HG03045 (cell line): Measurements from ENCODE around the gene LEFTY2.
"Not testable (repeated sequence)": the region's sequence is repeated elsewhere in the genome, so short reads cannot be mapped to it uniquely, and the experiment has no call there.

Experiments
- ATAC-seq: cut with Tn5 transposase; IDR thresholded peaks from one replicate; pipeline ENCODE4 v1.9.1; 2021; ENCODE audit warnings: mild to moderate bottlenecking, moderate library complexity; ENCODE audit not compliant: unreplicated experiment

LEFTY2 gene

DNA sequence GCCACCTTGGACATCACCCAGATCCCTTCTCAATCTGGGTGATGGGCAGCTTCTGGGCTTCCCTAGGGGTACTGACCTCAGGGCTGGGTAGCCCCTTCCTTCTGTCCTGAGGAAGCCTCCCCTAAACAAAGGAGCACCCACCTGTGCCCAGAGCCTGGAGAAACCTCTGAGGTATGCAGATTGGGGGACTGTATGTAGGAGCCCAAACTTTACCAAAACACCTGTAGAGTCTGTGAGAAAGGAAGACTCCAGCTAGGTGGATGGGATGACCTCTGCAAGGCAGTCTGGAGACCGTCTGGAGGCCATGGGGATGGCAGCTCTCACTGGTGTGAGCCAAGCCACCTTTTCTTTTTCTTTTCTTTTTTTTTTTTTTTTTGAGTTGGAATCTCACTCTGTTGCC, 13.7 kb upstream of the LEFTY2 start:
- no peak for ATAC-seq

DNA sequence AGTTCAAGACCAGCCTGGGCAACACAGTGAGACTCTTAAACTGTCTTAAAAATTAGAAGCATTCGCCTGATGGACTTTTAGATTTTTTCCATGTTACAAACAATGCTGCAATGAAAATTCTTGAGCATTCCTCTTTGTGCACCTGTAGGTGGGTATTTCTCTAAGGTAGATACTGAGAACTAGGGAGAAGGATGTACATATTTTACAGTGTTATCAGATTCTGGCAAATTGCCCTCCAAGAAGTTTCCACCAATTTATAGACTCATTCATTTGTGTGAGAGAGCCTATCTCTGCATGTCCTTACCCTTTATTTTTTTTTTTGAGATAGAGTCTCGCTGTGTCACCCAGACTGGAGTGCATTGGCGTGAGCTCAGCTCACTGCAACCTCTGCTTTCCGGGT, 12.3 kb upstream of the LEFTY2 start:
- no peak for ATAC-seq

DNA sequence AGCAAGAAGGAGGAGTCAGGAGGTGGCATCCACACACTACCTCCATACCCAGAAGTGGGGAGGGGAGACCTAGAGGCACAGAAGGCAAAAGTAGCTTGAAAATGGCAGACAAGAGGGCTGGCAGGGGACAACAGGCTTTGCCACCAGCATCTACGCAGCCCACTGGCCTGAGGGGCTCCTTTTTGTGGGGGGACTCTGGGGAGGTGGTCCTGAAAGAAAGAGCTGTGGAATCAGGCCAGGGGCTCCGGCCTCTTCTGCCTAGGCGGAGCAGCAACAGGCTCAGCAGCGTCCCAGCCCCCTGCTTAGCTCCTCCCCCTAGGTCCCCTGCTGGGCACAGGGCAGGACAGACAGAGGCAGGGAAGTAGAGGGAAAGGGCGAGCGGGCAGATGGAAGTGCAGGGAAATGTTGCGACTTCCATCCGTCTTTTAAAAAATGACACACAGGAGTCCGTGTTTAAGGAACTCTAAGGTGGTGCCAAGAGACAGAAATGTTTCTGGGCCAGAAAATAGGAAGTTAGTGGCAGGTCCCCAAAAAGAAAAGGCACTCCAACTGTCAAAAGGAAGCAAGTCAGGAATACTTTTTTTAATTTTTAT, 10.0 kb upstream of the LEFTY2 start:
- ATAC-seq: no peak

DNA sequence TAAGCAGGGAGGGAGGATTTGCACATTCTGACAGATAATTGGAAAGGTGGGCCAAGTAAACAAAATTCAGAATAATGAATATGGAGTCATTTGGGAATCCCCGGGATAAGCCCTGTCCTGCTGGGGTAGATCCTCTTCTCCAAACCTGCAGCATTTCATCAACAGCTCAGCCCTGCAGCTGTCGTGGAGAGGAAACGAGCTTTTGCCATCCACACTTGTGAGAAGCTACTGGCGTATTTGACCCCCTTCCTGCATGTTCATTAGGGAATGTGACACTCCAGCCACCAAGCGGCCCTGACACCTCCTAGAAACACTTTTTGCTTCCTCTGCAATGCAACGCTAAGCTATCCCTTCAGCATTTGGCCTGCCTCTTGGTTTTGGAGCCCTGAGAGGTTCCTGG, 8.0 kb upstream of the LEFTY2 start:
- ATAC-seq: no peak

DNA sequence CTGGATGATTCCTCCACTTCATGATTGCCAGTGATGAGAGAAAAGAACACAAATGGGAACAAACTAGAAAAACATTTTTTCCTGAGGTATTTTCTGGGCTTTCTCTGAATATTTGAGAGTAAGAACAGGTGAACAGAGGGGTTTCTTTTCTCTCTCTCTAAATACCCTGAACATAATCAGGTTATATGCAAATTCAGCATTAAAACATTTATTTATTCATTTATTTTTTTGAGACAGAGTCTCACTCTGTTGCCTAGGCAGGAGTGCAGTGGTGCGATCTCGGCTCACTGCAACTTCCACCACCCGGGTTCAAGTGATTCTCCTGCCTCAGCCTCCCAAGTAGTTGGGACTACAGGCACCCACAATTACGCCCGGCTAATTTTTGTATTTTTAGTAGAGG, 5.8 kb upstream of the LEFTY2 start:
- ATAC-seq: no peak

DNA sequence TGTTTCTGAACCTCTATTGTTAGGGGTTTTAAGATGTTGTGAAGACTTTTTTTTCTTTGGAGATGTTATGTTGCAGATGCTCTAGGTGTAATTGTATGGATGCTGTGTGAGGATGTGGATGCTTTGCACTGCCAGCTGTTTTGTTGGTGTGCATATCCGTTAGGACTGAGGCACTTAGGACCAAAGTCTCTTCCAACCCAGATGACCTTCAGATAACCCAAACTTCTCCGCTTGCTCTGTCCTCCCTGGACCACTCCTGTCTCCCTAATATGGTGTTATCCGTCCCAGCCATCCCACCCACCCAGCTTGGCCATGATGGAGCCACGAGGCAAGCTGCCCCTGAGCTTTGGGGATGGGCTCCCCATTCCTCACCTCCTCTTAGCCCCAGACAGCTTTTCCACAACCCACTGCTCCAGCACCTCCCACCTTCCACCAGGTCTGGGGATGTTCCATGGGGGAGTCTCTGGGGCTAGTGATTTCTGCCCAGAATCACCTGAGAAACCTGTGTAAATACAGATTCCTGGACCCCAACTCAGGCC, 5.1 kb upstream of the LEFTY2 start:
- no peak for ATAC-seq

DNA sequence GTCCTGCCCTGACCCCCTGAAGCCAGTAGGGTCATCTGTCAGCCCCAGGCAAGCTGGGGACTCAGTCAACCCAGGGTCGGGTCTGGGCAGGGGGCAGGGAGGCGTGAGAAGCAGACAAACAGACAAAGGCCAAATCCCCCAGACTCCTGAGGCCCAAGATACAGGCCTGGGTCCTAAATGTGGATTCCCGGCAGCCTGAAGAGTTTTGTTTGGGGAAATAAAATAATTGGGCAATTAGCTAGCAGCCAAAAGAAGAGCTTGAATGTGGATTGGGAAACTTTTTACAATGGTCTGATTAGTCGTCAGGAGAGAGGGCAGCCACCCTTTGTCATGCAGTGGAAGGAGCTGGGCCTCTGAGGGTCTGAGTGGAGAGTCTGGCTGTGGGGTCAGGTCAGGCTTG, 4.5 kb upstream of the LEFTY2 start:
- ATAC-seq: no peak

DNA sequence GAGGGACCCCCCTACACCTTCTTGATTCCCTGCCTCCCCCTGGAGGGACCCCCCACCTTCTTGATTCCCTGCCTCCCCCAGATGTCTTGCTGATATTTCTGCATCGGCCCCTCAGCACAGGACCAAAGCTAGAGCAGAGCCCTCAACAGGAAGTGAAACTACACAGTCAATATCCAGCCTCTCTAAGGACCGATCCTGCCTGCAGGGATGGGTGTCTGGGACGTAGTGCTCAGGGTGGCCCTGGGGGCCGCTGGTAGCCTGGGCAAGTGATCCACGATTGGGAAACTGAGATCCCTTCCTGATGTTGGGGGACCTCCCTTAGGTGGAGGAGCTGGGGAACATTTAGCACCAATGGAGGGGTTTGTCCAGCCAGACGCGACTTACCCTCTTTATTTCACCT, 3.9 kb upstream of the LEFTY2 start:
- ATAC-seq: peak; percentile 44

DNA sequence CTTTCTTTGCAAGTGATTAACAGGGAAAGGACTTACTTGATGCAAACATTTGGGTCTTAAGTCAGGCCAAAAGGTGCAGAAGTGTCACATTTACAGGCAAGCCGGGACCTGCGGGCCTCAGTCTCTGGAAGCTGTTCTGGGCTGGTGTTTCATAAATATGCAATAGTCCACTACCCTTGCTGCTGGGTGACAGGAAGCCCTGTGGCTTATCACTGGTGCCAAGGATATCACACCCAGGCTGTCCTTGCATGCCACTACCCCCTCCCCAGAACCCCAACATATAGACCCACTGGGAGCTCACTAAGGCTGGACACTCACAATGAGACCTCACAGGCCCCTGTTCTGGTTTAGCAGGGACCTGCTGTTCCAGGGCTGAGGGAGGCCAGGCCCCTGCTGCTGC, 3.4 kb upstream of the LEFTY2 start:
- ATAC-seq: no peak

DNA sequence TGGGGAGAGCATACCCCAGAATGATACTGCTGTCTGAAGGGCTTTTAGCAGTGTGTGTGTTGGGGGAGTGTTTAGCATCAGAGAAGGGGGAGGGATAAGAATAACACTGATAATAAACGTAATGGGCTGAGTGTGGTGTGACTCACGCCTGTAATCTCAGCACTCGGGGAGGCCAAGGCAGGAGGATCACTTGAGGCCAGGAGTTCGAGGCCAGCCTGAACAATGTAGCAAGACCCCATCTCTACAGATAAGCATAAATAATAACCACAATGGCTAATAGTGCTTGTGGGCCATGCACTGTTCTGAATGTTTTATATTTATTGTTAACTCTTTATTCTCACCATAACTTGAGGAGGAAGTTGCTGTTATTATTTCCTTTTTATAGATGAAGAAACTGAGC, 2.6 kb upstream of the LEFTY2 start:
- ATAC-seq: no peak

DNA sequence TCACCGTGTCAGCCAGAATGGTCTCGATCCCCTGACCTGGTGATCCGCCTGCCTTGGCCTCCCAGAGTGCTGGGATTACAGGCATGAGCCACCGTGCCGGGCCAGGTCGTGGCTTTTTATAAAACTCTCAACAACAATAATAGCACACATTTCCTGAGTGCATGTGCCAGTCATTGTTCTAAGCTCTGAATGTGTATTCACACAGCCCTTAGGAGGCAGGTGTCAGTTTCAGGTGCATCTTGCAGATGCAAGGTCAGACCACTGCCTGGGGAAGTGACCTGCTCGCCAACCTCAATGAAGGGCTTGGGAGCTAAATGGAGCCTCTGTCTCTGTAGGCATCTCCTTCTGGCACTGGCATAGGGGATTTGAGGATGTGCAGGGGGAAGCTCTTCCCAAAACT, 1.6 kb upstream of the LEFTY2 start:
- peak; percentile 82 for ATAC-seq

DNA sequence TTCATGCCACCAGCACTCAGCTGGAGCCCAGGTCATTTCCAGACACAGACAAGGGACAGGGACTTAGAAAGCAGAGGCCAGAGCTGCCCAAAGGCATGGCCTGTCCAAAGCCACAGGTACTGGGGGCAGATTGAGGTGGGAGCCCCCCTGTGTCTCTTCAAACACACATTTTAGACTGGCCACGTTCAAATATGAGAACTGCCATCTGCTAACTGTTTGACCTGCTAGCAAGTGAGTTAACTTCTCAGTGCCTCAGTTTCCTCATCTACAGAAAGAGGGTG, 862 bp upstream of the LEFTY2 start:
- ATAC-seq: no peak

DNA sequence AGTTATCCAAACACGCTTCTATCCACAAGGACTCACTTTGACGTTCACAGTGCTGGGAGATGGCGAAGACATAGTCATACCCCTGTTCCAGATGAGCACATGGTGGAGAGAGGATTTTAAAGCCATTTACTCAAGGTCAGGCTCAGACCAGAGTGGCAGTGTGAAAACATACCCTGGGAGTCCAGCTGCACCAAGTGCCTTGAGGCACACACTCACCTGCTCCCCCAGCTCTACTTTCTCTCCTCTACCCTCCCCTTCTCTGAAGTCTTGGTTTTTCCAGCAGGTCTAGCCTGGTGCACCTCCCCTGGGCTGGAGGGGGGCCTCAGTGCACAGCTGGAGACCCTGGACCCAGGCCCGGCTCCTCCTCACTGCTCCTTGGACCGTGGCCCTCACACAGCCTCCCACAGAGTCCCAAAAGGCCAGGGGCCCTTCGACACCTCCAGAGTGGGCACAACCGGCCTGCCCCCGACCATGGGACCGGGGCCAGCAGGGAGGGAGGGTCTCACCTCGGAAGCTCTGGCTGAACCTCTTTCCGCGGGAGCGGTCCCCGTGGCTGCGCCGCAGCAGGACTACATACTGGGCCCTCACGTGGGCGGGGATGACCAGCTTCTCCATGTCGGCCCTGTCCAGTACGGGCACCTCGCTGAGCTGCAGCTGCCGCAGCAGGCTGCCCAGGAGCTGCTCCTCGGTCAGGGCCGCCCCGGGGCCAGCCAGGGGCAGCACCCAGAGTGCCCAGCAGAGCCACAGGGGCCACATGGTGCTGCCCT, 452 bp downstream of the LEFTY2 start:
- no peak for ATAC-seq

DNA sequence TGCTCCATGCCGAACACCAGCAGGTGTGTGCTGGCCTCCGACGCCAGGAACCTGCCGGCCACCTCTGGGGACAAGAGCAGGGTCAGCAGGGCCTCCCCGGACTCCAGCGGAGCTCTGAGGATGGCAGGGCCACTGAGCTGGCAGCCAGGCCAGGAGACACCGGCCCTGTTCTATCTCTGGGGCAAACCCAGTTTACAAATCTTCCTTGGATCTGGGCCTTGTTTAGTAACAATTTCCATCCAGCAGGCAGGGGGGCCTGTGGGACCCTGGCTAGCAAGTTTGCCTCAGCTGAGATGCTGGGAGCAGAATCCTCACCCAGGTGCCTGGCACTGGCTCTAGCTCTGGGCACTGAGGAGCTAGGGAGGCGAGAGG, 1.1 kb downstream of the LEFTY2 start:
- ATAC-seq: not testable (repeated sequence)

DNA sequence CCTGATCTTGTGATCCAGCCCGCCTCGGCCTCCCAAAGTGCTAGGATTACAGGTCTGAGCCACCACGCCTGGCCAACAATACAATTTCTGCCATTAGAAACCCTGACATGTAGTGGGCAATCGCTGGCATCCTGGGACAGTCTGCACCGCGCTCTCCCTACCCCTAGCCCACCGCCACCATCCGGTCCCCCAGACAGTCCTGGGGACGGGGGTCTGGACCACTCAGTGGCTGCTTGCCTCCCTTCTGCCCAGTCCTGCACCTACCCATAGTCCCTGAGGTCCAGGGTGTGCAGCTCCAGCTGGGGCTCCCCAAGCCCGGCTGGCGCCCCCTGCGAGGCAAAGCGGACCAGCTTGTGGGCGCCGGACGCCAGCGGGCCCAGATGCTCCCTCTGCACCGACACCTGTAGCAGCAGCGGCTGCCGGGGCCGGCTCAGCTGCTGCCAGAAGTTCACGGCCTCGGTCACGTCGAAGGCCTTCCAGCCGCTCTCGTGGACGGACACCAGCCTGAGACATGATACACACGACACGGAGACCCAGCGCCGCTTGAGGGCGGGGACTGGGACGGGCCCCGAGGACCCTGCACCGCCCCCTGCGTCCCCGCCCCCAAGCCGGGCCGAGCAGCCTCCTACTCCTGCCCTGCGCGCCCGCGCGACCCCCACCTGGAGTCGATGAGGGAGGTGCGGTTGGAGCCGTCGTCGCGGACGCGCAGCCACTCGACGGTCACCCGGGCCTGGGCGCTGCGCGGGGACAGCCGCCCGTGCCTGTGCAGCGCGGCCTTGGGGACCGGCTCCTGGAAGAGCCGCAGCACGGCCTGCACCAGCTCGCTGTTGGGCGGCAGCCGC, 1.7 kb downstream of the LEFTY2 start:
- not testable (repeated sequence) for ATAC-seq

DNA sequence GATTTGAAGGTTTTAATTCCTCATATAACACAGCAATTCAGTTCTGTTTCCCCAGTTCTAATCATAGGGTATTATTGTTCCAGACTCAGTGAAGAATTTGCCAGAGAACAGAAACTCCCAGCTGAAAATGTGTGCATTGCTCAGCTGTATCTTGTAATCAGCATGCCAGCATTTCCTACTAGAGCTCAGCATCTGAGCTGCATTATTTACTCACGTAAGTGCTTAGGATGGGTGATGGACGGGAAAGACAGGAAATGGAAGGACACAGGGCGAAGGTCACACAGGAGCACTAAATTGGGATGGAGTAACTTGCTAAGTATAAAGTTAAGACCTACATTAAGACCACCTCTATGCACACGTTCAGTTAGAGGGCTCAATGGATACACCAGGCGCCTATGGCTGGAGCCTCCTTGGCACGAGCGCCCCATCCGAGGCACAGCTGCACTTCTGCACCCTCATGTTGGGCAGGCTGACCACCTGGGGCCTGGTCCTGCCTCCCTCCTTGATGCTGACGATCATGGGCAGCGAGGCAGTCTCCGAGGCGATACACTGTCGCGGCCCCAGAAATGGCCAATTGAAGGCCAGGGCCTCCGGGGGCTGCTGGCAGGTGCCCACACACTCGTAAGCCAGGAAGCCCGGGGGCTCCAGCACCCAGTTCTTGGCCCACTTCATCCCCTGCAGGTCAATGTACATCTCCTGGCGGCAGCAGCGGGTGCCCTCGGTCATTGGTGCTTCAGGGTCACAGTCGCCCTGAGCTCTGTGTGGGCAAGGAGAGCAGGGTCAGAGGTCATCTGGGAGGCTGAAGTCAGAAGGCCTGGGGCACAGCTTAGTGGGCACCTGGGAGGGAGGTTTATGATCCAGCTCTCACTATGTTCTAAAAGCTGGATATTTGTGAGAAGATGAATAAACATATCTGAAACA, 3.7 kb downstream of the LEFTY2 start:
- ATAC-seq: no peak

DNA sequence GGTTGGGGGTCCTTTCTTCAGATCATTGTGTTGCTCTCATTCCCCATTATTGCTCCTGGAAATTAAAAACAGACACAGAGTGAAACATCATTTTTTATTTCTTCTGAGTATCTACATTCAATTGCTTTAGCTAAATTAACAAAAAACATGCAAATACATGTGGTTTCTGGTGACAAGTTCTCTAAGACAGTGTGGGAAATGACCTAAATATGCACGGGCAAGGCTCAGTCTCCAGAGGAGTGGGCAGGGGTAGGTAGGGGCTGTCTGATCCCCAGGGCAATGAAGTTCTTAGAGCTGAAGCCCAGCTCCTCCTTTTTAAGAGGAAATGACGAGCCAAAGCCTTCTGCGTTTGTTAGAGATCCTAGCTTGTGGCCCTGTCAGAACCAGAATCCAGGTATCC, 4.5 kb downstream of the LEFTY2 start:
- no peak for ATAC-seq

DNA sequence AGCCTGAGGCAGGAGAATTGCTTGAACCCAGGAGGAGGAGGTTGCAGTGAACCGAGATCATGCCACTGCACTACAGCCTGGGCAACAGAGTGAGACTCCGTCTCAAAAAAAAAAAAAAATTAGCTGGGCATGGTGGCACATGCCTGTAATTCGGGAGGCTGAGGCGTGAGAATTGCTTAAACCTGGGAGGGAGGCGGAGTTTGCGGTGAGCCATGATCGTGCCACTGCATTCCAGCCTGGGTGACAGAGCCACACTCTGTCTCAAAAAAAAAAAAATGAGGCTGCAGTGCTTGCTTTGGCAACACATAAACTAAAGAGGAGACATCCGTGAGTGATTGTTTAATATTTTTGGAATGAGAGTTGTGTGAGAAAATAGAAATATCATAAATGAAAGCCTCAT, 4.9 kb downstream of the LEFTY2 start:
- ATAC-seq: not testable (repeated sequence)

DNA sequence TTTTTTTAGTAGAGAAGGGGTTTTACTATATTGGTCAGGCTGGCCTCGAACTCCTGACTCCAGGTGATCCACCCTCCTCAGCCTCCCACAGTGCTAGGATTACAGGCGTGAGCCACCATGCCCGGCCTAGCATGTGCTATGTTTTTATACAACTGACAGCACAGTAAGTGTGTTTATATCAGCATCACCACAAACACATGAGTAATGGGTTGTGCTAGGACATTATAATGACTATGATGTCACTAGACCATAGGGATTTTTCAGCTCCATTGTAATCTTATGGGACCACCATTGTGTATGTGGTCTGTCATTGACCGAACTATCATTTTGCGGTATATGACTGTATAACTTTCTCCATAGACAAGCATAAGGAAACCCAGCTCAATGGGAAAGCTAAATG, 6.3 kb downstream of the LEFTY2 start:
- no peak for ATAC-seq

DNA sequence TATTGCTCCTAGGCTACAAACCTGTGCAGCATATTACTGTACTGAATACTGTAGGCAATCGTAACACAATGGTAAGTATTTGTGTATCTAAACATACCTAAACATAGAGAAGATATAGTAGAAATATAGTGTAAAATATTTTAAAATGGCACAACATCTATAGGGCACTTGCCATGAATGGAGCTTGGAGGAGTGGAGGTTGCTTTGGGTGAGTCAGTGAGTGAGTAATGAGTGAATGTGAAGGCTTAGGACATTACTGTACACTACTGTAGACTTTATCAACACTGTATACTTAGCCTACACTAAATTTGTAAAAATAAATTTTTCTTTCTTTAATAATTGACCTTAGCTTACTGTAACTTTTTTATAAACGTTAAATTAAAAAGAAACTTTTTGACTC, 7.9 kb downstream of the LEFTY2 start:
- no peak for ATAC-seq
